GM12878 (cell line): ENCODE results near the gene MXRA7. TPM values are rescaled to one million over a fixed set of nuclear protein-coding genes. Genes with fewer than 3 reads are reported as not detected.

Experiments
- ATAC-seq: fragments of 200-7000 bp; cut with Tn5 transposase; 3 replicates; pipeline ENCODE4 v1.9.1; 2020; ENCODE audit warnings: mild to moderate bottlenecking, moderate library complexity
- BruUV-seq: library from RNA; stranded (reverse); fragments of 400-500 nt; replicated peaks from 2 replicates; lab custom pipeline; 2021; lab: Mats Ljungman, UMichigan
- CTCF ChIA-PET: fragments of 300-600 bp; sonication (Branson Sonifier 250); formaldehyde crosslinking; extraction: SDS; loops from one replicate; lab custom pipeline; 2021; ENCODE audit warnings: inconsistent platforms; lab: Yijun Ruan, JAX
- POLR2A ChIA-PET: fragments of 350-600 bp; formaldehyde crosslinking; extraction: SDS; loops from one replicate; lab custom pipeline; 2021; ENCODE audit warnings: inconsistent platforms; lab: Charles Lee
- RAD21 ChIA-PET: fragments of 300-600 bp; sonication (Branson Sonifier 250); formaldehyde crosslinking; loops from one replicate; lab custom pipeline; 2023; ENCODE audit warnings: antibody characterized with exemption; ENCODE audit not compliant: unreplicated experiment; lab: Charles Lee
- SMC1A ChIA-PET: fragments of 300-600 bp; sonication (Branson Sonifier 250); formaldehyde crosslinking; loops from one replicate; lab custom pipeline; 2023; ENCODE audit not compliant: unreplicated experiment, uncharacterized antibody; lab: Charles Lee
- DNase-seq: peaks from one replicate; pipeline ENCODE4 v3.0.0-alpha.2; 2011; ENCODE audit warnings: low read depth, low spot score
- FAIRE-seq: peaks from 3 replicates; lab custom pipeline; 2011; peaks lifted over from hg19 to GRCh38; lab: Jason Lieb, UNC
- H2AFZ ChIP-seq: 2 replicates; pipeline ENCODE4 v1.6.0; 2011; ENCODE audit warnings: low read depth, low read length, control low read depth; ENCODE audit not compliant: control insufficient read depth
- H3K27ac ChIP-seq: 2 replicates; pipeline ENCODE4 v1.5.1; 2011; ENCODE audit warnings: control low read depth; ENCODE audit not compliant: control insufficient read depth, insufficient read depth
- H3K27me3 ChIP-seq, 2 experiments: replicated peaks in 1 of 2; 2 replicates each; pipeline versions ENCODE4 v1.6.0 to v1.6.1; 2011; ENCODE audit warnings: low read length in 1 of 2; ENCODE audit not compliant: control insufficient read depth in 2 of 2, insufficient read depth in 2 of 2
- H3K36me3 ChIP-seq, 2 experiments: 2 replicates each; pipeline ENCODE4 v1.5.1; 2011; ENCODE audit warnings: low read length in 1 of 2; ENCODE audit not compliant: control insufficient read depth in 2 of 2, insufficient read depth in 2 of 2
- H3K4me1 ChIP-seq: 2 replicates; pipeline ENCODE4 v1.6.1; 2011; ENCODE audit warnings: mild to moderate bottlenecking, low read length, moderate library complexity, mixed read lengths; ENCODE audit not compliant: control insufficient read depth, insufficient read depth
- H3K4me2 ChIP-seq: 2 replicates; pipeline ENCODE4 v1.6.0; 2011; ENCODE audit warnings: control low read depth; ENCODE audit not compliant: control insufficient read depth, insufficient read depth
- H3K4me3 ChIP-seq: fragments of 200-600 bp; sonication (generic); 2 replicates; pipeline ENCODE4 v1.5.1; 2016
- H3K79me2 ChIP-seq: 2 replicates; pipeline ENCODE4 v1.6.0; 2011; ENCODE audit warnings: low read length; ENCODE audit not compliant: control insufficient read depth, insufficient read depth
- H3K9ac ChIP-seq: 2 replicates; pipeline ENCODE4 v1.8.0; 2011; ENCODE audit warnings: low read length, control low read depth, mixed read lengths; ENCODE audit not compliant: control insufficient read depth, insufficient read depth
- H3K9me3 ChIP-seq: replicated peaks from 3 replicates; pipeline ENCODE4 v1.5.1; 2011; ENCODE audit warnings: mild to moderate bottlenecking, low read length; ENCODE audit not compliant: control insufficient read depth, insufficient read depth
- H4K20me1 ChIP-seq: 2 replicates; pipeline ENCODE4 v1.6.0; 2011; ENCODE audit not compliant: control insufficient read depth, insufficient read depth
- BHLHE40 ChIP-seq, 2 experiments: fragments of 450-650 bp in 1 of 2; IDR thresholded peaks; 2 replicates each; pipeline ENCODE4 v1.6.1; 2011 to 2017; ENCODE audit warnings: low read depth in 2 of 2, borderline replicate concordance in 1 of 2, improper control_type of control experiment in 1 of 2, low read length in 1 of 2, mild to moderate bottlenecking in 1 of 2
- ESRRA ChIP-seq: IDR thresholded peaks from 2 replicates; pipeline ENCODE4 v1.6.1; 2012; ENCODE audit warnings: mild to moderate bottlenecking, low read length, improper control_type of control experiment
- IRF4 ChIP-seq: IDR thresholded peaks from 2 replicates; pipeline ENCODE4 v1.6.1; 2011; ENCODE audit warnings: low read depth, low read length
- JUND ChIP-seq: IDR thresholded peaks from 2 replicates; pipeline ENCODE4 v1.6.1; 2012; ENCODE audit warnings: low read depth, mild to moderate bottlenecking, low read length, improper control_type of control experiment, moderate library complexity
- KLF5 ChIP-seq: fragments of 450-650 bp; IDR thresholded peaks from 2 replicates; pipeline ENCODE4 v1.6.1; 2014; ENCODE audit warnings: mild to moderate bottlenecking; ENCODE audit not compliant: partially characterized antibody
- MEF2A ChIP-seq: IDR thresholded peaks from 2 replicates; pipeline ENCODE4 v1.6.1; 2011; ENCODE audit warnings: low read depth, mild to moderate bottlenecking, low read length, moderate library complexity; ENCODE audit not compliant: insufficient read depth
- NFYA ChIP-seq: IDR thresholded peaks from 2 replicates; pipeline ENCODE4 v1.6.1; 2011; ENCODE audit warnings: low read depth, mild to moderate bottlenecking, low read length, improper control_type of control experiment, borderline replicate concordance
- PAX8 ChIP-seq: fragments of 450-650 bp; IDR thresholded peaks from 2 replicates; pipeline ENCODE4 v1.6.1; 2017; ENCODE audit warnings: mild to moderate bottlenecking, moderate library complexity
- RAD21 ChIP-seq: IDR thresholded peaks from 2 replicates; pipeline ENCODE4 v1.6.1; 2011; ENCODE audit warnings: mild to moderate bottlenecking, low read depth, low read length, moderate library complexity; ENCODE audit not compliant: insufficient read depth
- RBBP5 ChIP-seq: fragments of 200-600 bp; sonication (generic); conservative IDR thresholded peaks from 2 replicates; pipeline ENCODE4 v1.6.1; 2016
- STAT1 ChIP-seq: fragments of 450-650 bp; conservative IDR thresholded peaks from 2 replicates; pipeline ENCODE4 v1.6.1; 2014; ENCODE audit warnings: antibody characterized with exemption, mild to moderate bottlenecking
- TBL1XR1 ChIP-seq: IDR thresholded peaks from 2 replicates; pipeline ENCODE4 v1.6.1; 2012; ENCODE audit warnings: low read depth, low read length, improper control_type of control experiment
- ZNF24 ChIP-seq: fragments of 450-650 bp; IDR thresholded peaks from 2 replicates; pipeline ENCODE4 v1.6.1; 2017; ENCODE audit warnings: antibody characterized with exemption, mild to moderate bottlenecking
- ZNF384 ChIP-seq: IDR thresholded peaks from 2 replicates; pipeline ENCODE4 v1.6.1; 2012; ENCODE audit warnings: low read depth, mild to moderate bottlenecking, low read length, improper control_type of control experiment, borderline replicate concordance
- WGBS: methylation state at CpG from one replicate; pipeline ENCODE4 v1.1.6; 2016; ENCODE audit warnings: low lambda C conversion rate; ENCODE audit not compliant: insufficient replicate concordance, insufficient coverage; ENCODE audit errors: missing lambda C conversion rate; 5-methylcytosine and 5-hydroxymethylcytosine counted together
- in situ Hi-C: fragments of 300-500 bp; cut with MboI; formaldehyde crosslinking; loops from 9 replicates; pipeline ENCODE4 v1.14.3; 2018; ENCODE audit warnings: mixed read lengths
- intact Hi-C: fragments of 100-400 bp; cut with micrococcal nuclease; formaldehyde crosslinking; loops from one replicate; pipeline ENCODE4 v1.14.2; 2022; ENCODE audit not compliant: unreplicated experiment
- polyA plus RNA-seq, 11 experiments: library from polyadenylated mRNA; depleted of rRNA in 4 of 11; unstranded in 6 of 11; stranded (reverse) in 5 of 11; fragments of >200 nt; fragmentation: Nextera tagmentation in 4 of 11; fragmentation: Illumina TruSeq in 1 of 11; extraction: Ambion mirVana in 4 of 11; extraction: Trizol in 1 of 11; gene quantifications; 1 replicate in 1 of 11; 2 replicates in 10 of 11; pipeline versions ENCODE4 v1.2.1 to v1.2.3, GENCODE V29; 2011 to 2016; ENCODE audit warnings: inconsistent platforms in 2 of 11, missing spikeins in 2 of 11, low read depth in 1 of 11
- total RNA-seq, 4 experiments: library from RNA; depleted of rRNA in 3 of 4; stranded (reverse); fragments of >200 nt in 3 of 4; fragmentation: Illumina TruSeq in 1 of 4; extraction: Trizol in 1 of 4; gene quantifications; 2 replicates each; pipeline versions ENCODE4 v1.2.1 to v1.2.3, GENCODE V29; 2013 to 2021
- TF ChIP-seq, protein P1 (sequence below): fragments of 150-350 bp; IDR thresholded peaks from 2 replicates; pipeline ENCODE4 v1.6.1; 2014; ENCODE audit warnings: mild to moderate bottlenecking, low read depth, low read length
- TF ChIP-seq, protein P2 (sequence below): IDR thresholded peaks from 2 replicates; pipeline ENCODE4 v1.6.1; 2012; ENCODE audit warnings: low read depth, low read length, improper control_type of control experiment
- TF ChIP-seq, protein P3 (sequence below): fragments of 450-650 bp; IDR thresholded peaks from 2 replicates; pipeline ENCODE4 v1.6.1; 2018; ENCODE audit warnings: mild to moderate bottlenecking, low read depth, moderate library complexity; ENCODE audit not compliant: partially characterized antibody
- TF ChIP-seq, protein P4 (sequence below): IDR thresholded peaks from 2 replicates; pipeline ENCODE4 v1.6.1; 2011; ENCODE audit warnings: low read depth, mild to moderate bottlenecking, low read length, moderate library complexity, borderline replicate concordance; ENCODE audit errors: extremely low read depth

MXRA7 gene
- total and polyA plus RNA-seq, 10 of the 15 experiments (the other 5 are each of a cell fraction or from before 2014, with no cell fraction given), result 0.03 to 2.0 (median 0.33) TPM

DNA sequence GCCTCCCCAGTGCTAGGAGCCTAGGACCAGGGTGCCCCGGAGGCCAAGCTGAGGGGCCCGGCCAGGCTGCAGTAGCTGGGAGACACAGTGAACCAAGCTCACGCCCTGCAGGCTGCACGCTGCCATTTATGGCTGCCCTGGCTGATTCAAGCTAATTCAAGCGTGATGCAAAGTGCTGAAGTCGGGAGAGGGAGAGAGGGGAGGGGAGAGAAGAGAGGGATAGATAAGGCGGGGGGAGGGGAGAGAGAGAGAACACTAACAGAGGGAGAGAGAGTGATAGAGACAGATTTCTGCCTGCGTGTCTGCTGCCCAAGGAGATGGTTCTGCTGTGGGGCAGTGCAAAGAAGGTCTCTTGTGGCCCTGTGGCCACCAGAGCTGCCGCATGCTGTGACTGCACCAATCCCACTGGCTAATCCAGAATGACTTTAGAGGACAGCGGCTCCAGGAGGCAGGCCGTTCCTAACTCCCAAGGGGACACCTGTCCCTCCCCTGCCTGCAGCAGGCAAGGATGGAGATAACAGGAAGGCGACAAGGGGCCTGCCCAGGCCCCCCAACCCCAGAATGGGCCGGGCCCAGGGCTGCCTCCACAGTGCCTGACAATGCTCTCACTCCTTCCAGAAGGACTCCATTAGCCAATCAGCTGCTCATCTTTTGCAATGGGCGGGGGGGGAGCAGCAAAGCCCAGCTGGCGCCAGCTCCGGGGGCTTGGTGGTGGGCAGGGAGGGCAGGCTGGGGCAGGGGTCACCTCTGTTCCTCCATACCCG lies 12.9 kb downstream of the MXRA7 start:
- Histone ChIP-seq H3K27me3 (no peaks in the 10 kb centered on the region; a peak in 1 of 4 replicates), H3K4me2 (no peak overlapping the region), H3K36me3 (no peaks in the 10 kb centered on the region), H3K4me3 (no peak overlapping the region), H3K79me2 (no peaks in the 10 kb centered on the region), H3K27ac (no peak overlapping the region), H4K20me1 (no peaks in the 10 kb centered on the region), H3K9me3 (no peaks in the 10 kb centered on the region), H3K4me1 (peaks cover 22% of the 10 kb centered on the region), H3K9ac (no peak overlapping the region), H2AFZ (no peak overlapping the region)
- ChIA-PET CTCF (interaction anchor here (1.2 to 2.4 kb wide), 2 partner anchors 16 kb away, joined by 4 to 12 read pairs; no protein-coding TSS in a partner anchor), SMC1A (interaction anchor here (0.6 to 1.4 kb wide), 4 partner anchors 16 to 78 kb away, joined by 3 to 7 read pairs (median 3); no protein-coding TSS in a partner anchor), POLR2A (interaction anchor here (0.6 to 0.8 kb wide), 2 partner anchors 139 to 579 kb away, joined by 3 read pairs; no protein-coding TSS in a partner anchor), RAD21 (interaction anchor here (0.6 kb wide), 1 partner anchor 236 kb away, joined by 3 read pairs; no protein-coding TSS in a partner anchor)
- DNase-seq (no peak), ATAC-seq (0 out of 3 replicates have a peak, but pooled peaks have one; percentile 6), FAIRE-seq (no peak)
- WGBS, result 36% methylated on average over 13 of the region's 17 CpGs
- no TSS peak for BruUV-seq
- in situ Hi-C loops, result no loop called here
- intact Hi-C loops, result loop anchor here (10.0 kb wide), 1 partner anchor 133 kb away; a partner anchor contains a TSS
- no peak for TF ChIP-seq ZNF24
- TF ChIP-seq RBBP5, result no peak
- TF ChIP-seq, protein P1, sequence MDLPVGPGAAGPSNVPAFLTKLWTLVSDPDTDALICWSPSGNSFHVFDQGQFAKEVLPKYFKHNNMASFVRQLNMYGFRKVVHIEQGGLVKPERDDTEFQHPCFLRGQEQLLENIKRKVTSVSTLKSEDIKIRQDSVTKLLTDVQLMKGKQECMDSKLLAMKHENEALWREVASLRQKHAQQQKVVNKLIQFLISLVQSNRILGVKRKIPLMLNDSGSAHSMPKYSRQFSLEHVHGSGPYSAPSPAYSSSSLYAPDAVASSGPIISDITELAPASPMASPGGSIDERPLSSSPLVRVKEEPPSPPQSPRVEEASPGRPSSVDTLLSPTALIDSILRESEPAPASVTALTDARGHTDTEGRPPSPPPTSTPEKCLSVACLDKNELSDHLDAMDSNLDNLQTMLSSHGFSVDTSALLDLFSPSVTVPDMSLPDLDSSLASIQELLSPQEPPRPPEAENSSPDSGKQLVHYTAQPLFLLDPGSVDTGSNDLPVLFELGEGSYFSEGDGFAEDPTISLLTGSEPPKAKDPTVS, result no peak
- no peak for TF ChIP-seq STAT1
- TF ChIP-seq, protein P2, sequence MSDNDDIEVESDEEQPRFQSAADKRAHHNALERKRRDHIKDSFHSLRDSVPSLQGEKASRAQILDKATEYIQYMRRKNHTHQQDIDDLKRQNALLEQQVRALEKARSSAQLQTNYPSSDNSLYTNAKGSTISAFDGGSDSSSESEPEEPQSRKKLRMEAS, result no peak
- TF ChIP-seq PAX8, result no peak
- no peak for TF ChIP-seq JUND
- TF ChIP-seq BHLHE40 (IDR thresholded peaks at IDR 0.05; ENCODE audit: borderline replicate concordance in 1 of 2, low read depth in 2 of 2, low read length in 1 of 2), result no peak
- no peak for TF ChIP-seq KLF5
- TF ChIP-seq RAD21, result no peak
- TF ChIP-seq IRF4, result no peak
- no peak for TF ChIP-seq MEF2A
- no peak for TF ChIP-seq ESRRA
- TF ChIP-seq NFYA, result no peak
- TF ChIP-seq, protein P3, sequence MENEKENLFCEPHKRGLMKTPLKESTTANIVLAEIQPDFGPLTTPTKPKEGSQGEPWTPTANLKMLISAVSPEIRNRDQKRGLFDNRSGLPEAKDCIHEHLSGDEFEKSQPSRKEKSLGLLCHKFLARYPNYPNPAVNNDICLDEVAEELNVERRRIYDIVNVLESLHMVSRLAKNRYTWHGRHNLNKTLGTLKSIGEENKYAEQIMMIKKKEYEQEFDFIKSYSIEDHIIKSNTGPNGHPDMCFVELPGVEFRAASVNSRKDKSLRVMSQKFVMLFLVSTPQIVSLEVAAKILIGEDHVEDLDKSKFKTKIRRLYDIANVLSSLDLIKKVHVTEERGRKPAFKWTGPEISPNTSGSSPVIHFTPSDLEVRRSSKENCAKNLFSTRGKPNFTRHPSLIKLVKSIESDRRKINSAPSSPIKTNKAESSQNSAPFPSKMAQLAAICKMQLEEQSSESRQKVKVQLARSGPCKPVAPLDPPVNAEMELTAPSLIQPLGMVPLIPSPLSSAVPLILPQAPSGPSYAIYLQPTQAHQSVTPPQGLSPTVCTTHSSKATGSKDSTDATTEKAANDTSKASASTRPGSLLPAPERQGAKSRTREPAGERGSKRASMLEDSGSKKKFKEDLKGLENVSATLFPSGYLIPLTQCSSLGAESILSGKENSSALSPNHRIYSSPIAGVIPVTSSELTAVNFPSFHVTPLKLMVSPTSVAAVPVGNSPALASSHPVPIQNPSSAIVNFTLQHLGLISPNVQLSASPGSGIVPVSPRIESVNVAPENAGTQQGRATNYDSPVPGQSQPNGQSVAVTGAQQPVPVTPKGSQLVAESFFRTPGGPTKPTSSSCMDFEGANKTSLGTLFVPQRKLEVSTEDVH, result no peak
- TF ChIP-seq TBL1XR1, result no peak
- no peak for TF ChIP-seq ZNF384
- TF ChIP-seq, protein P4, sequence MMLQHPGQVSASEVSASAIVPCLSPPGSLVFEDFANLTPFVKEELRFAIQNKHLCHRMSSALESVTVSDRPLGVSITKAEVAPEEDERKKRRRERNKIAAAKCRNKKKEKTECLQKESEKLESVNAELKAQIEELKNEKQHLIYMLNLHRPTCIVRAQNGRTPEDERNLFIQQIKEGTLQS, result no peak
